Activated CD4-positive, CD25-positive, alpha-beta regulatory T cell (primary cell): Measurements from ENCODE around the gene AKR7A3.

Experiments
- DNase-seq, 4 experiments: peaks; one replicate each; lab custom pipeline; 2025; lab: John Stamatoyannopoulos, UW

AKR7A3 gene

DNA sequence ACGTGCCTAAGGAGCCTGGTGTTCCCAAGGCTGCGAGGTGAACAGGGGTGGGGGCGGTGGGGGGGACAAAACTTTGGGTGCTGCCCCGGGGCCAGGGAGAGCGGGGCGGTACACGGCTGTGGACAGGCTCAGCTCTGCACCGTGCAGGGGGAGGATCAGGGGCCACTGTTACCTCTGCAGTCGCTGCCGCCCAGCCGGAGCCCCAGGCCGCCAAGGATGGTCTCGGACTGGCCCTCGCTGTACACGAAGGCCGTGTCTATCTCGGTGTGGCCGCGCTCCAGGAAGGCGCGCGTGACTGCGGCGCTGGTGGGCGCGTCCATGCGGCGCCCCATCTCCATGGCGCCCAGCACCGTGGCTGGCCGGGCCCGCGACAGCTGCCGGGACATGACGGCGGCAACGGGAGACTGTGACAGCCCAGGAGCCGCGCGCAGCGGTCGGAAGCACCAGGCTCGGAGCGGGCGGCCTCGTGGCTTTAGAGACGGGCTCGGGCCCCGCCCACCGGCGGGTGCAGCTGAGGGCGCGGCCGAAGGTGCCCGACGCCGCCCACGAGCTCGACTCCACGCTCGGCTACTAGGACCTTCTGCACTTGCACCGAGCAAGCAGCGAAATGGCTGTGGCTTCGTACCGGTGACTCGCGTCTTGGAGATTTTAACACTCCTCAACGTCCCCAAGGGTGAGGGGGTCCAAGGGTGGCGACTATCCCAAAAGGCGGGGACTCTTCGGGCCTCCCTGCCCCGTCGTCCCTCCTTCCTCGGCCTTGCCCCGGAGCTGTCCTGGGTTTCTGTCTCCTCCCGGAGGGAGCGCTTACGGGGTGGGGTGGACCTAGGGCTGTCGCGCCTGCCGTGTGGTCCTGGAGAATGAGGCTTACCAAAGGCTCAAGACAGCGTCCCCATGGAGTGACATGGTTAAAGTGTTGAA is at the start of gene AKR7A3:
TSS of gene AKR7A3 (minus strand) at position 447 of the 918 bp plus-strand sequence. CDS start at position 386, 61 bp downstream.
- DNase-seq, result peak; percentile 6 to 27 (median 22)

DNA sequence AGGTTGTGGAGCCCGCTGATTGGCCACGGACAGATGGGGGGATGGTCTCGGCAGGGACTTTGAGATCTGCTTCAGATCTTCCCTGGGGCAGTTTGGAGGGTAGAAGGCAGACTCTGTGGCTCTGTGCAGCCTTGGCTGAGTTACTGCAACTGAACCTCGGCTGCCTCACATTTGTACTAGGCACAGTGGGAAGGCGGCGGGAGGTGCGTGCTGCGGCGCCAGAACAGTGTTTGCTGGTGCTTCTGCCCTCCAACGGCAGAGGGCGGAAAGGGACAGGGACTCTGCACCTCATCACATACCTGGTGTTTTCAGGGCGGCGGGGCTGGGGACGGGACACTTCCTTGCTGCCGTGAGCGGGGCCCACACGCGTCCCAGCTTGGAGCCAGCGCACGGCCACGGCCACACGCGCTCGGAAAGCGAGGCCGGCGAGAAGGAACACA is 49.8 kb upstream of the AKR7A3 start:
- DNase-seq, result no peak

DNA sequence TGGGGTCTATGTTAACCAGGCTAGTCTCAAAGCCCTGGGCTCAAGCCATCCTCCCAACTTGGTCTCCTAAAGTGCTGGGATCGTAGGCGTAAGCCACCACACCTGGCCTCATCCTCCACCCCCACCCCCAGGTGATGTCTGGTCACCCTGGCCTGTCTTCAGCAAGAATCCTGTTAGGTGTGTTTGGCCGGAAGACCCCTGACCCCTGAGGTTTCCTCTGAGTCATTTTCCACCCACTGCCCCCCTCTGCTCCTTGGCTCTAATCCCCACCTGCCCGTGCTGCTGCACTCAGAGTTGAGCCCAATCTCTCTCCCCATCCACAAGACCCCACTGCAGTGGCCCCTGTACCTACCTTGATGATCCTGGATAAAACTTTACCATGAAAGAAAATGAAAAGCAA is 48.7 kb upstream of the AKR7A3 start:
- no peak for DNase-seq

DNA sequence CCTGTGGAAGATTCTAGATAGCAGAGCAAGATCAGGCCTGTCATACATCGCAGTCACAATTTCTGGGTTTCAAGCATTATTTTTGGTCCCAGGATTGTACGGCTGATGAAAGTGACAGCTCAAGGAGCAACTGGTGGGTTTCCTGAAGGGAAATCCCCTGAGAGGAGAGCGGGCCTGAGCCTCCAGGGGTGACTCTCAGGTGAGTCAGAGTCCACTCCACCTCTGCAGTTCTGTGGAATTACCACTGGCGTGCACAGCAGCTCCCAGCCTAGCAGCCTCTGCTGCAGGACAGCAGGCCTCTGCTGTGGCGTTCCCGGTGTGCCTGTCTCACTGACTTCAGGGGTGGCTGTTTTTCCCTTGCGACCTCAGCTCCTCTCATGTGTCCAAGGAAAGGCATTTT is 48.0 kb upstream of the AKR7A3 start:
- peak in 1 of 4 experiments; percentile 19 for DNase-seq

DNA sequence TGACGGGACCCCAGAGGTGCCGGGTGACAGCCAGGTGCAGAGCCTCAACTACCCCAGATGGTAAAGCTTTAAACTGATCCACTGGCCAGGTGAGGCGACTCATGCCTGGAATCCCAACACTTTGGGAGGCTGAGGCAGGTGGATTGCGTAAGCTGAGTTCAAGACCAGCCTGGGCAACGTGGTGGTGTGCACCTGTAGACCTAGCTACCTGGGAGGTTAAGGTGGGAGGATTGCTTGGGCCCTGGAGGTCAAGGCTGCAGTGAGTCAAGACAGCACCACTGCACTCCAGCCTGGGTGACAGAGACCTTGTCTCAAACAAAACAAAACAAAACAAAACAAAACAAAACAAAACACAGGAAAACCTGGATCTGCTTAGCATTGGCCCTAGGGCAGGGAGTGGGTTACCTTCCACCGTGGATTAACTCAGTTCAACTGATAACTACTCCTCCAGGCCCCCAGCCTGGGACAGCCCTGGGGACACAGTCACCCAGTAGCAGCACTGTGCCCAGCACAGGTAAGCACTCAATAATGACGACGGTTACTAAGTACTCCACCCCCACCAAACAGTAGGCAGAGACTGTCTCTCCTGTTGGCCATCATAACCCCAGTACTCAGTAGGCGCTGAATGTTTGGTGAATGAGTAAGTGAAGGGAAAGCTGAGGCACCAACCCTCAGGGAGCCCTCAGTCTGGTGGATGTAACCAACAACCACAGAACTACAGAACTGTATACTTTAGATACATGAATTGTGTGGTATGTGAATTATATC is 45.2 kb upstream of the AKR7A3 start:
- no peak for DNase-seq

DNA sequence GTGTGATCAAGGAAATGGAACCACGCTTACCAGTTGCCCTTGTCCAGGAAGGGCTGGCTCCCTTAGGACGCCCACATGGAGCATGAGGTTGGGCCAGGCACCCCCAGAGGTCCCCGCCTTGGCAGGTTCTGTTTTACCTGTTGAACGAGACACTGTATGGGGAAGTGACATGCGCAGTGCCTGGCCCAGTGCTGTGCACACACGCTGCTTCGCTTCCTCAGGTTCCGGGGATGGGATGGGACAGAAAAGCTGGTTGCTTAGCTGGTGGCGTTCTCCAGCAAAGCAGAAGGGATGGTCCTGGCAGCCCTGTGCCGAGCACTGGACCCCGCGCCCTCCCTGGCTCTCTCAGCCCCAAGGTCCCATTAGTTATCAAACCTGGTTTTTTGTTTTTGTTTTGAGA is 44.3 kb upstream of the AKR7A3 start:
- DNase-seq, result no peak

DNA sequence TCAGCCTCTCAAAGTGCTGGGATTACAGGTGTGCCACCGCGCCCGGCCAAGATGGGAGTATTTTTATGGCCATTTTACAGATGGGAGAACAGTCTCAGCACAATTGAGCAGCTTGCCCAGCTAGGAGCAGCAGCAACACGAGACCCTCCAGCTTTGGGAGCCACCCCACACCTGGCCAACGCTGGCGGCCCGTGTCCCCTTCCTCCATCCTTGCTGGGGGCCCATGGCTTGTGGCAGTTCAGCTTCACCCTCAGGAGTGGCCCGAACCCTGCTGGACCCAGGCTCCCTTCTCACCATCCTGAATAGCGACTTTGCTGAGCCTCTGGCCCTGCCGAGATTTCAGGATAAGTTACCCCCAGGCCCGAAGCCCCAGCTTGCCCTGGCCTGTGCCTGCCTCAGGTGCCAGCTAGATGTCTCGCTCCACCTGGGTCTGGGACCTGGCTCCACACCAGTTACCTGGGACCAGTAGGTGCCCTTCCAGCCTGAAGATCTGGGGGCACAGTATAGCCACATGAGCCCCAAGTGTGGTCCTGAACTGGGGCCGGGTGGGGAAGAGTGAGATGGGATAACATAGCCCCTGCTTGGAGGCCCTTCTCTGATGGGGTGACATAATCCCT is 42.8 kb upstream of the AKR7A3 start:
- DNase-seq, result no peak

DNA sequence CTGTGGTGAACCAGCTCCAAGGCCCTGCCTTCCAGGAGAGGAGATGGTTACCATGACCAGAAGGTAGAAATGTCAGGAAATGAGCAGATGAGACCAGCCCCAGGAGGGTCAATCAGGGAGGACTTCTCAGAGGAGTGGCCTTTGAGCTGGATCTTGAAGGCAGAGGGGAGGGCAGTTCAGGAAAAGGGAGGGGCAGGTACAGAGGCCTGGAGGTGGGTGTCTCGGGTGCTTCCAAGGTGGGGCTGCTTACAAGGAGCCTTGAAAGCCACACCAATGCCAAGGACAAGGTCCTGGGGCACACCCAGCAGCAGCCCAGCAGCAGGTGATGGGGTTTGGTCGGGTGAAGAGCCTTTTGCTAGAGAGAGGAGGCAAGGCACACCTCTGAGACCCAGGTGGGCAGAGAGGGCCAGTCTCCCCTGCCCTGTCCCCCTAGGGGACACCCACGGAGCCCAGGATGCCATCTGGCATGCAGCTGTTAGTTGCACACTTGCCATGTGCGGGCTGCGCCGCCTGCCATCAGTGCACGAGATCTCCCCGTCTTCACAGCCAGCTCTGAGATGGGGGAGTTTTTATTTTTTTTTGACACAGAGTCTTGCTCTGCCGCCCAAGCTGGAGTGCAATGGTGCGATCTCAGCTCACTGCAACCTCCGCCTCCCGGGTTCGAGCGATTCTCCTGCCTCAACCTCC is 42.0 kb upstream of the AKR7A3 start:
- no peak for DNase-seq

DNA sequence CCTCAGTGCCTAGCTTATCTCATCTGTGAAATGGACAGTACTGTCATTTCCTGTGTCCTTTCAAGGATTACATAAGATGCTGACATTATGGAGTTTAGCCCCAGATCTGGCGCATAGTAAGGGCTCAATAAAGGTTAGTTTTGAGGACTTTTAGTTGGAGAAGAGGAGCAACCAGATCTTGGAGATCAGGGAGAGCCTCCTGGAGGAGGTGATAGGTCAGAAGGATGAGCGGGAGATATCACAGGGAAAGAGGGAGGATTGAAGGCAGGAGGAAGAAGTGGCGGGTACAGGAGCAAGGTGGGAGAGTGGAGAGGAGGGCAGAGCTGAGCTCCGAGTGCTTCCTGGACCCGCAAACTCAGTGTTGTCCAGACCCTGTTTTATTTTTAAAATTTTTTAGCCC is 41.0 kb upstream of the AKR7A3 start:
- no peak for DNase-seq

DNA sequence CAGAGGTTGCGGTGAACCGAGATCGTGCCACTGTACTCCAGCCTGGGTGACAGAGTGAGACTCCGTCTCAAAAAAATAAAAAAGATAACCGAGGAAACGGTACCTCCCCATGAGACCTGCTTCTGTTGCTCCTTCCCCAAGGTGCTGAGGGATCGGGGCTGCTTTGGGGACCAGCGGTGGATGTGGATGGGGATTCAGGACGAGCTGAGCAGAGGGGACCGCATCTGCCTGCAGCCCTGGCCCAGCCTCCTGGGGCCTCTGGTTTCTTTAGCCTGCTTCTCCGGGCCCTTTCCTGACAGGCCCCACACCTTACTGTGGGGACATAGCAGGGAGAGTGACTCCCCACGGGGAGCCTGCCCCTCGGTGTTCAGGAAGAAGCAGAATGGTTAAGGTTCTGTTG is 40.6 kb upstream of the AKR7A3 start:
- DNase-seq, result no peak

DNA sequence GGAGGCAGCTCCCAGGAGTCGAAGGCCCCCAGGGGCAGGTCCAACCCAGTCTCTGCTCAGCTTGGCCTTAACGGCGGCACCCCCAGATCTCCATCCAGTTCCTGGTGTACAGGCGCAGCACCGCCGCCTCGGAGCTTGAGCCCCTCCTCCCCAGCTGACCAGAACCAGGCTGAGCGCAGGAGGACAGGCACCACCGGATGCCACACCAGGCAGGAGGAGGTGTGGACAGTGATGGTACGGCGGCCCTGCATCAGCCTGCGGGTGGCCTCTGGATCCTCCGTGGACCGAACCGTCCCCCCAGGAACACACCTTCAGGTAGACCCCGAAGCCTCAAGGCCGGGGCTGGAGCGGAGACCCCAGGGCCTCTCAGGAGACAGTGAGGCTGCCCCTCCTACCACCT is 39.9 kb upstream of the AKR7A3 start:
- no peak for DNase-seq

DNA sequence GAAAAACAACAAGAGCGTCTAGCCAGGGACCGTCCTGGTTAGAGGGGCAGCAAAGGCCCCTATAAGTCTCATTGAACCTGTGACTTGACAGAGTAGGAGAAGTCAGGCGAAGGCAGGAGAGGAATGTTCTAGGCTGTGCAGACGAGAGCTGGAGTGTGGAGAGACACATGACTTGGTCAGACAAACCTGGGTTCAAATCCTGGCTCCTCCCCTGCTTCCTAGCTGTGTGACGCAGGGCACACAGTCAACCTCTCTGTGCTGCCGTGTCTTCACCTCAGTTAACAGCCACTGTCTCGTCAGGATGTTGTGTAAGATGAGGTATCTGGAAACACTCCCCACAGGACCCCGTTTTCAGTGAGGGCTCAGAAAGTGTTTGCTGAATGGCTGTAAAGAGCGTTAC is 39.2 kb upstream of the AKR7A3 start:
- no peak for DNase-seq

DNA sequence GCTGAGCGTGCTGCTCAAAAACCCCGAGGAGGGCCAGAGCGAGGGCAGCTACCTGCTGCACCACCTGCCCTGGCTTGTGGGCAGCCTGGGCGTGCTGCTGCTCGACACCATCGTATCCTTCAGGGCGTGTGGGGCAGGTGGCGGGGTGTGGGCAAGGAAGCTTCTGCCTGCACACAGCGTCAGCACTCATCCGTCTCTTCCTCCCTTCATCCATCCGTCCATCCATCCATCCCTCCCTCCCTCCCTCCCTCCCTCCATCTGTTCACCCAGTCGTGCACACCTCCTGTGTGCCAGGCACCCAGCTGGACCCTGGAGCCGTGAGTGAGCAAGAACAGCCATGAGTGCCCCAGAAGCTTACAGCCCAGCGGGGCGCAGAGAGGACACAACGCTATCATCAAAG is 38.7 kb upstream of the AKR7A3 start:
- no peak for DNase-seq

DNA sequence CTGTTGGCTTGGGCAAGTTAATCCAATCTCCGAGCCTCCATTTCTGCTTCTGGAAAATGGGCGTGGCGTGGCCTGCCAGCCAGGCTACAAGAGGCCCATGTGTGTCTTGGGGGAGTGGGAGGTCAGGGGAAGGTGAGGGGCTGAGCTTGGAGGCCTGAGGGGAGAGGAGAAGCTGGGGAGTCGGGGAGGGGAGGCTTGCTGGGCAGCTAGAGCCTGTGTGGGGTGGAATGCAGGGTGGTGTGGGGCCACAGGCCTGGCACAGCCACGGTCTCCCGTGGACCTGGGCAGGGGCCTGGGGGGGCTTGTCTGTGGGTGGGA is 38.1 kb upstream of the AKR7A3 start:
- DNase-seq, result no peak

DNA sequence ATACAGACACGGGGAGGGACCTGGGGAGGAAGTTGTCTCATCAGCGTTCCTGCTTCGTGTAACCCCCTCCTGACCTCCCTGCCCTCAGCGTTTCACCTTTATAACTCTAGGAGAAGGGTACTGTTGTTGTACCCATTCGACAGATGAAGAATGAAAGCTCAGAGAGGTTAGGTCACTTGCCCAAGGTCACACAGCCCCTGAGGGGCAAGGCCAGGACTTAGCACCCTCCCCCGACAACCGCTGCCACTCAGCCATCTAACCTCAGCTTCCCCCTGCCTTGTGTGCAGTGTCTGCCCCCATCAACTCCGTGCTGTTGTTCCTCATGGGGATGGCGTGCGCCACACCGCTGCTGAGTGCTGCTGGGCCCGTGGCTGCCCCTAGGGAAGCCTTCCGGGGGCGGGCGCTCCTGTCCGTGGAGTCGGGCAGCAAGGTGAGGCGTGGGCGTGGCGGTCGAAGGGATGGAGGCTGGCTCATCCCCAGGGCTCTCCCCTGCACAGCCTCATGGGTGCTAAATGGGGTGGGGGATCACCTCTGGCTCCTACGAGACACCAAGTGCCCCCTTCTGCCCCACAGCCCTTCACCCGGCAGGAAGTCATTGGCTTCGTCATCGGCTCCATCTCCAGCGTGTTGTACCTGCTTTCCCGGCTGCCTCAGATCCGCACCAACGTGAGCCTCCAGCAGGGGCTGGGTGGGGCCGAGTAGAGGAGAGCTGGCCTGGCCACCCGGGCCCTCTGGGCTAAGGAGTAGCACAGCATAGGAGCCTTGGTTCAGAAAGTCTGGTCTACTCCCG is 37.6 kb upstream of the AKR7A3 start:
- no peak for DNase-seq

DNA sequence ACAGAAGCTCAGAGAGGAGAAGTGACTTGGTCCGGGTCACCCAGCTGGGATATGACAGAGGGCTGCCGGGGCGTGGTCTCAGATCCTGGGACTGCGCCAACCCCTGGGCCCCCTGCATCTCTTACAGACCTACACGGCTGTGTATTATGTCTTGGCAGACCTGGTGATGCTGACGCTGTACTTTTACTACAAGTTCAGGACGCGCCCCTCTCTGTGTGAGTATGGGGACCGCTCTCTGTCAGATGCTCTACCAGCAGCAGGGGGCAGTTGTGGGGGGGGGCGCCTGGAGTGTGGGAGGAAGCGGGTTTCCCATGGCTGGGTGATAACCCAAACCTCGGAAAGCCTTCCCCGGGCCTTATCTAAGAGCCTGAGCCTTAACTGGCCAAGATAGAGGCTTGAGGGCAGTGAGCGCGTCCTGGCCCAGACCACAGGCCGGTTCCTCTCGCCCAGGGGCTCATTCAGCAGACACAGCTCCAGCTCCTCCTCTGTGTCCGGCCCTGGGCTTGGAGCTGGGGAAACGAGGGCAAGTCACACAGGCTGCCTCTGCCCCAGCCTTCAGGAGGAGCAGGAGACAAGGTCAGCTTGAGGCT is 36.9 kb upstream of the AKR7A3 start:
- no peak for DNase-seq

DNA sequence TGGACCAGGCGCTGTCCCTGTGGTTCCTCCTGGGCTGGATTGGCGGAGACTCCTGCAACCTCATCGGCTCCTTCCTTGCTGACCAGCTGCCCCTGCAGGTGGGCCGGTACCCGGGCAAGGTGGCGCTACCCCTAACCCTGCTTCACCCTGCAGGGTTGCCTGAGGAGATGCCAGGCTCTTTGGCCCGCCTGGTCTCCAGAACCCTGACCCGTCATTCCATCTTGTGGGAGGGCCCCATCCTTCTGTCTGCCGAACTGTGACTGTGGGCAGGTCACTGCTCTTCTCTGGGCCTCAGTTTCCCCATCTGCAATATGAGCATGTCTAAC is 36.1 kb upstream of the AKR7A3 start:
- no peak for DNase-seq

DNA sequence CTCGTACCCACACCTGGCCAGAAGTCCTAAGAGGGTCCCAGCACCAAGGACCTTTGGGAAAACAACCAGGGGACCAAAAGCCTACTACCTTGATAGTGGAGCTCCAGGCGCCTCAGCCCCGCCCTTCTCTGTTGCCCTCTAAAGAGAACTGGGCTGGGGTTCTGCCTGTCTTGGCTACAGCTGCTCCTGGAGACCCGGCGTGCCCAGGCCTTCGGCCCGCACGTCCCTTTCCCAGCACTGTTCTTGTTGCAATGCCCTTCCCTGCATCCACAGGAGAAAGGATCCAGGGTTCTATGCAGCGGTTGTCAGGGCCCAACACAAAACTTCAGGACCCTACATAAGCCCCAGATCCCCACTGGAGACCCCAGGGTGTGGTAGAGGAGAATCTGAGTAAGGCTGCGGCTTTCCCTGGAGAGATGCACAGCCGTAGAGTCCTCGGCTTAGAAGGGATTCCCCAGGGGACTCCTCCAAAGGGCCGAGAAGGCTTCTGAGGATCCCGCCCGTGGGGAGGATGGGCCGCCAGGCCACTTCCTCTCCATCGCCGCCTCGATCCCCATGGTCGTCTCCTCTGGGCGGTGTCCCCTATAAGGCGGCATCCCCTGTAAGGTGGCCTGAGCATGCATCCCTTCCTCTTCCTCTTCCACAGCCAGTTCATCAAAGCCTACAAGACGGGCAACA is 35.6 kb upstream of the AKR7A3 start:
- no peak for DNase-seq

DNA sequence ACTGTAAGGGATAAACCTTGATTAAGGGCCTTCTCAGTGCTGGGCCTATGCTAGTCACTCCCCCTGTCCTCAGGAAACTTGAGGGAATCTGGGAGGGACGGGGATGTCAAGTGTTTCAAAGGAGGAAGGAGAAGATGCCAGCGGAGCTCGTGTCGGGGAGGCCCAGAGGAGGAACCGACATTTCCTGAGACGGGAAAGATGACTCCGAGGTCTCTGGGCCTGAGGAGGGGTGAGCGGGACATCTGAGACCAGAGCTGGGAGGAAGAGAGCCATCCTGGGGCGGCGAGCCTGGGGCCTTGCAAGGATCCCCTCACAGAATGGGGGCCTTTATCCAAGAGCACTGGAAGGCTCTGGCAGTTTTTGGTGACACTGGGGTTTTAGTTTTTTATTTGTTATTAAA is 33.9 kb upstream of the AKR7A3 start:
- no peak for DNase-seq

DNA sequence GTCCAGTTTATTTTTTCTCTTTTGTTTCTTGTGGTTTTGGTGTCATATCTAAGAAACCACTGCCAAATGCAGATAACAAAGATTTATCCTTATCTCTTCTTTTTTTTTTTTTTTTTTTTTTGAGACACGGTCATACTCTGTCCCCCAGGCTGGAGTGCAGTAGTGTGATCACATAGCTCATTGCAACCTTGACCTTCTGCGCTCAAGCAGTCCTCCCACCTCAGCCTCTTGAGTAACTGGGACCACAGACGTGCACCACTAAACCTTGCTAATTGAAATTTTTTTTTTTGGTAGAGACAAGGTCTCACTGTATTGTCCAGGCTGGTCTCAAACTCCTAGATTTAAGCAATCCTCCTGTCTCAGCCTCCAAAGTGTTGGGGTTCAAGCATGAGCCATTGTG is 32.5 kb upstream of the AKR7A3 start:
- no peak for DNase-seq

DNA sequence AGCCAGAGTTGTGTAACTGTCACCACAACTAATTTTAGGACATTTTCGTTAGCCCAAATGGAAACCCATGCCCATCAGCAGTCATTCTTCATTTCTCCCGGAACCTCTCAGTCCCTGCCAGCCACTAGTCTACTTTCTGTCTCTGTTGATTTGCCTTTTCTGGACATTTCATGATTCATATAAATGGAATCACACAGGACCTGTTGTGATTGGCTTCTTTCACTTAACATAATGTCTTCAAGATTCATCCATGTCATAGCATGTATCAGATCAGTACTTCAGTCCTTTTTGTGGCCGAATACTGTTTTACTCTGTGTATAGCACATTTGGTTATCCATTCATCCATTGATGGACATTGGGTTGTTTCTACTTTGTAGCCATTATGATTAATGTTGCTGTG is 30.6 kb upstream of the AKR7A3 start:
- no peak for DNase-seq
